ENCODE data around the gene PLXDC2. TPM values are rescaled to one million over a fixed set of nuclear protein-coding genes. Genes with fewer than 3 reads are reported as not detected.

PLXDC2 gene
- total RNA-seq, 1 experiment from 2014 or later, result 0.21 TPM

DNA sequence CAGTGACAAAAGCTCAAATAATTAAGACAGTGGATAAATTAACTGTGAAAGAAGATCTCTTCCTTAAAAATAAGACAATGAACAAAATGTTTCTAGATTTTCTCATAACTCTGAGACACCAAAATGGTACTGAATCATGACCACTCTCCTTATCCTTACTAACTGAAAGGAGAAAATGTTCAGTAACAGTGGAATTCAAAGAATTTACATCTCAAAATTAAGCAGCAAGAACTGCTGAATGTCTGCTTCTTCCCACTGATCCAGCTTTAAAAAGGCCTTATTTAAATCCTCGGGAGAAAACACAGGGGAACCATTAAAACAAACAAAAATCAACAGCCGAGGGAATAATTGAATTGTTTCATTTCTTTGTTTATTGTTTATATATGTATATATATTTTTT is 27.3 kb upstream of the PLXDC2 start:
- BruUV-seq (replicated peaks), result no TSS peak
- ATAC-seq, result no peak
- ChIA-PET CTCF (no interaction called here), POLR2A (no interaction called here)
- Histone ChIP-seq H3K36me3 (ENCODE audit: control insufficient read depth, insufficient read depth, low read length) (no peaks in the 10 kb centered on the region), H3K27ac (ENCODE audit: low read length) (no peak overlapping the region), H3K4me3 (ENCODE audit: low read depth in 2 of 2, low read length in 2 of 2) (no peak overlapping the region), H3K4me1 (ENCODE audit: control insufficient read depth, insufficient read depth, low read length) (no peaks in the 10 kb centered on the region), H3K27me3 (ENCODE audit: control insufficient read depth, insufficient read depth, low read length) (no peaks in the 10 kb centered on the region), H3K9me3 (ENCODE audit: control insufficient read depth, insufficient read depth, low read depth, low read length) (no peaks in the 10 kb centered on the region)
- TF ChIP-seq, protein P1, sequence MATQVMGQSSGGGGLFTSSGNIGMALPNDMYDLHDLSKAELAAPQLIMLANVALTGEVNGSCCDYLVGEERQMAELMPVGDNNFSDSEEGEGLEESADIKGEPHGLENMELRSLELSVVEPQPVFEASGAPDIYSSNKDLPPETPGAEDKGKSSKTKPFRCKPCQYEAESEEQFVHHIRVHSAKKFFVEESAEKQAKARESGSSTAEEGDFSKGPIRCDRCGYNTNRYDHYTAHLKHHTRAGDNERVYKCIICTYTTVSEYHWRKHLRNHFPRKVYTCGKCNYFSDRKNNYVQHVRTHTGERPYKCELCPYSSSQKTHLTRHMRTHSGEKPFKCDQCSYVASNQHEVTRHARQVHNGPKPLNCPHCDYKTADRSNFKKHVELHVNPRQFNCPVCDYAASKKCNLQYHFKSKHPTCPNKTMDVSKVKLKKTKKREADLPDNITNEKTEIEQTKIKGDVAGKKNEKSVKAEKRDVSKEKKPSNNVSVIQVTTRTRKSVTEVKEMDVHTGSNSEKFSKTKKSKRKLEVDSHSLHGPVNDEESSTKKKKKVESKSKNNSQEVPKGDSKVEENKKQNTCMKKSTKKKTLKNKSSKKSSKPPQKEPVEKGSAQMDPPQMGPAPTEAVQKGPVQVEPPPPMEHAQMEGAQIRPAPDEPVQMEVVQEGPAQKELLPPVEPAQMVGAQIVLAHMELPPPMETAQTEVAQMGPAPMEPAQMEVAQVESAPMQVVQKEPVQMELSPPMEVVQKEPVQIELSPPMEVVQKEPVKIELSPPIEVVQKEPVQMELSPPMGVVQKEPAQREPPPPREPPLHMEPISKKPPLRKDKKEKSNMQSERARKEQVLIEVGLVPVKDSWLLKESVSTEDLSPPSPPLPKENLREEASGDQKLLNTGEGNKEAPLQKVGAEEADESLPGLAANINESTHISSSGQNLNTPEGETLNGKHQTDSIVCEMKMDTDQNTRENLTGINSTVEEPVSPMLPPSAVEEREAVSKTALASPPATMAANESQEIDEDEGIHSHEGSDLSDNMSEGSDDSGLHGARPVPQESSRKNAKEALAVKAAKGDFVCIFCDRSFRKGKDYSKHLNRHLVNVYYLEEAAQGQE (IDR thresholded peaks at IDR 0.05; ENCODE audit: insufficient read depth in 1 of 2, low read depth in 2 of 2, low read length in 1 of 2), result no peak
- TF ChIP-seq, protein P2, sequence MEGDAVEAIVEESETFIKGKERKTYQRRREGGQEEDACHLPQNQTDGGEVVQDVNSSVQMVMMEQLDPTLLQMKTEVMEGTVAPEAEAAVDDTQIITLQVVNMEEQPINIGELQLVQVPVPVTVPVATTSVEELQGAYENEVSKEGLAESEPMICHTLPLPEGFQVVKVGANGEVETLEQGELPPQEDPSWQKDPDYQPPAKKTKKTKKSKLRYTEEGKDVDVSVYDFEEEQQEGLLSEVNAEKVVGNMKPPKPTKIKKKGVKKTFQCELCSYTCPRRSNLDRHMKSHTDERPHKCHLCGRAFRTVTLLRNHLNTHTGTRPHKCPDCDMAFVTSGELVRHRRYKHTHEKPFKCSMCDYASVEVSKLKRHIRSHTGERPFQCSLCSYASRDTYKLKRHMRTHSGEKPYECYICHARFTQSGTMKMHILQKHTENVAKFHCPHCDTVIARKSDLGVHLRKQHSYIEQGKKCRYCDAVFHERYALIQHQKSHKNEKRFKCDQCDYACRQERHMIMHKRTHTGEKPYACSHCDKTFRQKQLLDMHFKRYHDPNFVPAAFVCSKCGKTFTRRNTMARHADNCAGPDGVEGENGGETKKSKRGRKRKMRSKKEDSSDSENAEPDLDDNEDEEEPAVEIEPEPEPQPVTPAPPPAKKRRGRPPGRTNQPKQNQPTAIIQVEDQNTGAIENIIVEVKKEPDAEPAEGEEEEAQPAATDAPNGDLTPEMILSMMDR (IDR thresholded peaks at IDR 0.05), result no peak
- TF ChIP-seq SIN3A (IDR thresholded peaks at IDR 0.05; ENCODE audit: borderline replicate concordance, insufficient read depth, low read depth, low read length), result no peak
- no peak for TF ChIP-seq POLR2AphosphoS5 (IDR thresholded peaks at IDR 0.05; ENCODE audit: low read depth, low read length)
- TF ChIP-seq TCF7L2 (IDR thresholded peaks at IDR 0.05; ENCODE audit: low read depth, low read length), result no peak
- DNase-seq (ENCODE audit: low read depth, low spot score), result no peak
- in situ Hi-C loops (cut with HindIII; ENCODE audit: low pct_unique_long_range_greater_than_20kb, low sequenced_read_pairs), result no loop called here
- intact Hi-C loops (cut with micrococcal nuclease; ENCODE audit: unreplicated experiment), result no loop called here

DNA sequence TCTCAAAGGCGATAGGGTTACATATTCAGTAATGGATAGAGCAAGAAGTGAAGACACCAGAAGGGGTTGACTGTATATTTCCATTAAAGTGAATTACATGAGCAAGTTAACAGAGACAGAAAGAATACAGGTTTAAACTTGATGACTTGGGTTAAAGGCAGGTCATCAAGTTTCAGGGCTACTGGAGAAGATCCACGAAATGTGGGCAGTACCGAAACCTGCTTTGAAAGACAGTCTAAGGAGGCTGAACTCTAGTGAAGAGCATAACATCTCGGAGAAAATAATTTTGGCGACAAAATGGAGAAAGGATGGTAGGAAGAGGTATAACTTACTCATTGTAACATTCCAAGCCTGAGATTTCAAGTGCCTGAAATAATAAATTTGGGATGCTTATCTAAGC is 26.6 kb upstream of the PLXDC2 start:
- ChIA-PET CTCF (interaction anchor here (0.6 kb wide), 1 partner anchor 689 kb away, joined by 4 read pairs; no protein-coding TSS in a partner anchor), POLR2A (no interaction called here)
- TF ChIP-seq, protein P1 (IDR thresholded peaks at IDR 0.05; ENCODE audit: insufficient read depth in 1 of 2, low read depth in 2 of 2, low read length in 1 of 2), result no peak
- TF ChIP-seq POLR2AphosphoS5 (IDR thresholded peaks at IDR 0.05; ENCODE audit: low read depth, low read length), result no peak
- TF ChIP-seq SIN3A (IDR thresholded peaks at IDR 0.05; ENCODE audit: borderline replicate concordance, insufficient read depth, low read depth, low read length), result no peak
- TF ChIP-seq TCF7L2 (IDR thresholded peaks at IDR 0.05; ENCODE audit: low read depth, low read length), result no peak
- TF ChIP-seq, protein P2 (IDR thresholded peaks at IDR 0.05), result no peak
- Histone ChIP-seq H3K36me3 (ENCODE audit: control insufficient read depth, insufficient read depth, low read length) (no peaks in the 10 kb centered on the region), H3K27ac (ENCODE audit: low read length) (no peak overlapping the region), H3K27me3 (ENCODE audit: control insufficient read depth, insufficient read depth, low read length) (no peaks in the 10 kb centered on the region), H3K9me3 (ENCODE audit: control insufficient read depth, insufficient read depth, low read depth, low read length) (no peaks in the 10 kb centered on the region), H3K4me3 (ENCODE audit: low read depth in 2 of 2, low read length in 2 of 2) (no peak overlapping the region), H3K4me1 (ENCODE audit: control insufficient read depth, insufficient read depth, low read length) (no peaks in the 10 kb centered on the region)
- ATAC-seq, result no peak
- no peak for DNase-seq (ENCODE audit: low read depth, low spot score)
- in situ Hi-C loops (cut with HindIII; ENCODE audit: low pct_unique_long_range_greater_than_20kb, low sequenced_read_pairs), result no loop called here
- BruUV-seq (replicated peaks), result no TSS peak
- intact Hi-C loops (cut with micrococcal nuclease; ENCODE audit: unreplicated experiment), result loop anchor here (10.0 kb wide), 1 partner anchor 375 kb away; no protein-coding TSS in a partner anchor

Data from Panc1 (cell line).